ENCODE measurements around the gene SLC2A3. TPM values are rescaled to one million over a fixed set of nuclear protein-coding genes. Genes with fewer than 3 reads are reported as not detected.
"Not testable (repeated sequence)": the region's sequence is repeated elsewhere in the genome, so short reads cannot be mapped to it uniquely, and the experiment has no call there.

SLC2A3 gene
- total RNA-seq, 1 experiment from 2014 or later: 38.2 TPM

- Histone ChIP-seq H3K36me3 (ENCODE audit: insufficient read depth, low read length) (no peaks in the 10 kb centered on the region), H3K9ac (ENCODE audit: low read length) (no peak overlapping the region), H3K9me2 (replicated peaks; ENCODE audit: insufficient read depth, low read length) (no peaks in the 10 kb centered on the region), H2AFZ (ENCODE audit: low read length) (no peak overlapping the region), H3K4me1 (ENCODE audit: low read length) (no peaks in the 10 kb centered on the region), H3K4me3 (ENCODE audit: low read length) (no peak overlapping the region), H3K27me3 (ENCODE audit: low read length) (no peaks in the 10 kb centered on the region), H3K9me3 (ENCODE audit: low read length) (no peaks in the 10 kb centered on the region), H3K27ac (ENCODE audit: low read length) (no peak overlapping the region), H3K4me2 (ENCODE audit: low read depth, low read length, poor library complexity, severe bottlenecking) (no peak overlapping the region), H4K20me1 (ENCODE audit: insufficient read depth, low read depth, low read length) (no peaks in the 10 kb centered on the region), H3K79me2 (ENCODE audit: low read length) (no peaks in the 10 kb centered on the region)
- DNase-seq: no peak
Observed at GRCh38 chr12:7899755-7900154, 36.2 kb downstream of the SLC2A3 start.

DNA sequence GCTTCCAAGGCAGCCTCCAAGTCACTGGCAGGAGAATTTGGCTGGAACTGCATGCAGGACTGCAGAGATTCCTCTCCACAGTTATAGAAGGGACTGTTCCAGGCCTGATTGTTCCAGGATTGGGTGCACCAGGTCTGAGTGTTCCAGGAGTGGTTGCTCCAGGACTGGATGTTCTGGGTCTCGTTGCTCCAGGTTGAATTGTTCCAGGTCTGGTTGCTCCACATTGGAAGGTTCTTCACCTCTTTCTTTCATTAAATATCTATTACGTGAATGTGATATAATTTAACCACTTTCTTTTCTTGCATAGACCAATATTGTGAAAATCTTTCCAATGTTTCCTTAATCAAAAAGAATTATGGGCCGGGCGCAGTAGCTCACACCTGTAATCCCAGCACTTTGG lies 39.3 kb downstream of the SLC2A3 start:
- H3K9me3 ChIP-seq (ENCODE audit: low read length); H3K4me2 ChIP-seq (ENCODE audit: low read depth, low read length, poor library complexity, severe bottlenecking); H4K20me1 ChIP-seq (ENCODE audit: insufficient read depth, low read depth, low read length); H3K36me3 ChIP-seq (ENCODE audit: insufficient read depth, low read length); DNase-seq; H3K27me3 ChIP-seq (ENCODE audit: low read length); H3K4me1 ChIP-seq (ENCODE audit: low read length); H2AFZ ChIP-seq (ENCODE audit: low read length); H3K4me3 ChIP-seq (ENCODE audit: low read length); H3K9ac ChIP-seq (ENCODE audit: low read length); H3K79me2 ChIP-seq (ENCODE audit: low read length); H3K27ac ChIP-seq (ENCODE audit: low read length); H3K9me2 ChIP-seq (replicated peaks; ENCODE audit: insufficient read depth, low read length): not testable (repeated sequence)

GRCh38 chr12:7892186-7892980 lies 43.6 kb downstream of the SLC2A3 start:
- no peak overlapping the region for H3K4me3 ChIP-seq (ENCODE audit: low read length)
- no peaks in the 10 kb centered on the region for H3K79me2 ChIP-seq (ENCODE audit: low read length)
- H3K27me3 ChIP-seq (ENCODE audit: low read length): no peaks in the 10 kb centered on the region
- no peaks in the 10 kb centered on the region for H3K9me3 ChIP-seq (ENCODE audit: low read length)
- no peak overlapping the region for H3K27ac ChIP-seq (ENCODE audit: low read length)
- H4K20me1 ChIP-seq (ENCODE audit: insufficient read depth, low read depth, low read length): no peaks in the 10 kb centered on the region
- H2AFZ ChIP-seq (ENCODE audit: low read length): no peak overlapping the region
- no peak overlapping the region for H3K4me2 ChIP-seq (ENCODE audit: low read depth, low read length, poor library complexity, severe bottlenecking)
- H3K4me1 ChIP-seq (ENCODE audit: low read length): no peaks in the 10 kb centered on the region
- no peak for DNase-seq
- H3K9me2 ChIP-seq (replicated peaks; ENCODE audit: insufficient read depth, low read length): no peaks in the 10 kb centered on the region
- H3K9ac ChIP-seq (ENCODE audit: low read length): no peak overlapping the region
- H3K36me3 ChIP-seq (ENCODE audit: insufficient read depth, low read length): no peaks in the 10 kb centered on the region

GRCh38 chr12:7884689-7885088 lies 51.3 kb downstream of the SLC2A3 start:
- Histone ChIP-seq H3K9me2 (replicated peaks; ENCODE audit: insufficient read depth, low read length) (no peaks in the 10 kb centered on the region), H3K4me3 (ENCODE audit: low read length) (no peak overlapping the region), H3K36me3 (ENCODE audit: insufficient read depth, low read length) (no peaks in the 10 kb centered on the region), H4K20me1 (ENCODE audit: insufficient read depth, low read depth, low read length) (no peaks in the 10 kb centered on the region), H3K9me3 (ENCODE audit: low read length) (no peaks in the 10 kb centered on the region), H3K27me3 (ENCODE audit: low read length) (no peaks in the 10 kb centered on the region), H2AFZ (ENCODE audit: low read length) (no peak overlapping the region), H3K79me2 (ENCODE audit: low read length) (no peaks in the 10 kb centered on the region), H3K9ac (ENCODE audit: low read length) (no peak overlapping the region), H3K4me1 (ENCODE audit: low read length) (peaks cover 6% of the 10 kb centered on the region), H3K4me2 (ENCODE audit: low read depth, low read length, poor library complexity, severe bottlenecking) (no peak overlapping the region), H3K27ac (ENCODE audit: low read length) (no peak overlapping the region)
- DNase-seq: no peak

- not testable (repeated sequence) for H3K4me3 ChIP-seq (ENCODE audit: low read length); H3K9me2 ChIP-seq (replicated peaks; ENCODE audit: insufficient read depth, low read length); H3K9ac ChIP-seq (ENCODE audit: low read length); H3K9me3 ChIP-seq (ENCODE audit: low read length); H3K4me2 ChIP-seq (ENCODE audit: low read depth, low read length, poor library complexity, severe bottlenecking); DNase-seq; H3K27me3 ChIP-seq (ENCODE audit: low read length); H4K20me1 ChIP-seq (ENCODE audit: insufficient read depth, low read depth, low read length); H2AFZ ChIP-seq (ENCODE audit: low read length); H3K4me1 ChIP-seq (ENCODE audit: low read length); H3K36me3 ChIP-seq (ENCODE audit: insufficient read depth, low read length); H3K27ac ChIP-seq (ENCODE audit: low read length); H3K79me2 ChIP-seq (ENCODE audit: low read length)
Observed at GRCh38 chr12:7881736-7882120, 54.3 kb downstream of the SLC2A3 start.

DNA sequence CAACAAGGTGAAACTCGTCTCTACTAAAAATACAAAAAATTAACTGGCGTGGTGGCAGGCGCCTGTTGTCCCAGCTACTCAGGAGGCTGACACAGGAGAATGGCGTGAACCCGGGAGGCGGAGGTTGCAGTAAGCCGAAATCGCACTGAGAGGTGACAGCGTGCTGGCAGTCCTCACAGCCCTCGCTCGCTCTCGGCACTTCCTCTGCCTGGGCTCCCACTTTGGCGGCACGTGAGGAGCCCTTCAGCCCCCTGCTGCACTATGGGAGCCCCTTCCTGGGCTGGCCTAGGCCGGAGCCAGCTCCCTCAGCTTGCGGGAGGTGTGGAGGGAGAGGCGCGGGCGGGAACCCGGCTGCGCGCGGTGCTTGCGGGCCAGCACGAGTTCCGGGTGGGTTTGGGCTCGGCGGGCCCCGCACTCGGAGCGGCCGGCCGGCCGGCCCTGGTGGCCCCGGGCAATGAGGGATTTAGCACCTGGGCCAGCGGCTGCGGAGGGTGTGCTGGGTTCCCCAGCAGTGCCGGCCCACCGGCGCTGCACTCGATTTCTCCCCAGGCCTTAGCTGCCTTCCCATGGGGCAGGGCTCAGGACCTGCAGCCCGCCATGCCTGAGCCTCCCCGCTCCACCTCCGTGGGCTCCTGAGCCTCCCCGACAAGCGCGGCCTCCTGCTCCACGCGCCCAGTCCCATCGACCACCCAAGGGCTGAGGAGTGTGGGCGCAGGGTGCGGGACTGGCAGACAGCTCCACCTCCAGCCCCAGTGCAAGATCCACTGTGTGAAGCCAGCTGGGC lies 54.8 kb downstream of the SLC2A3 start:
- H3K79me2 ChIP-seq (ENCODE audit: low read length); H3K36me3 ChIP-seq (ENCODE audit: insufficient read depth, low read length); H3K4me2 ChIP-seq (ENCODE audit: low read depth, low read length, poor library complexity, severe bottlenecking); H2AFZ ChIP-seq (ENCODE audit: low read length); H4K20me1 ChIP-seq (ENCODE audit: insufficient read depth, low read depth, low read length); DNase-seq; H3K9ac ChIP-seq (ENCODE audit: low read length); H3K27ac ChIP-seq (ENCODE audit: low read length); H3K4me3 ChIP-seq (ENCODE audit: low read length); H3K9me3 ChIP-seq (ENCODE audit: low read length); H3K4me1 ChIP-seq (ENCODE audit: low read length); H3K9me2 ChIP-seq (replicated peaks; ENCODE audit: insufficient read depth, low read length); H3K27me3 ChIP-seq (ENCODE audit: low read length): not testable (repeated sequence)

GRCh38 chr12:7879246-7879645 lies 56.7 kb downstream of the SLC2A3 start:
- Histone ChIP-seq H3K27me3 (ENCODE audit: low read length) (no peaks in the 10 kb centered on the region), H3K27ac (ENCODE audit: low read length) (no peak overlapping the region), H3K4me3 (ENCODE audit: low read length) (no peak overlapping the region), H3K9me3 (ENCODE audit: low read length) (no peaks in the 10 kb centered on the region), H3K36me3 (ENCODE audit: insufficient read depth, low read length) (no peaks in the 10 kb centered on the region), H3K9me2 (replicated peaks; ENCODE audit: insufficient read depth, low read length) (no peaks in the 10 kb centered on the region), H3K4me1 (ENCODE audit: low read length) (no peaks in the 10 kb centered on the region), H4K20me1 (ENCODE audit: insufficient read depth, low read depth, low read length) (no peaks in the 10 kb centered on the region), H3K4me2 (ENCODE audit: low read depth, low read length, poor library complexity, severe bottlenecking) (no peak overlapping the region), H3K9ac (ENCODE audit: low read length) (no peak overlapping the region), H2AFZ (ENCODE audit: low read length) (no peak overlapping the region), H3K79me2 (ENCODE audit: low read length) (no peaks in the 10 kb centered on the region)
- no peak for DNase-seq

DNA sequence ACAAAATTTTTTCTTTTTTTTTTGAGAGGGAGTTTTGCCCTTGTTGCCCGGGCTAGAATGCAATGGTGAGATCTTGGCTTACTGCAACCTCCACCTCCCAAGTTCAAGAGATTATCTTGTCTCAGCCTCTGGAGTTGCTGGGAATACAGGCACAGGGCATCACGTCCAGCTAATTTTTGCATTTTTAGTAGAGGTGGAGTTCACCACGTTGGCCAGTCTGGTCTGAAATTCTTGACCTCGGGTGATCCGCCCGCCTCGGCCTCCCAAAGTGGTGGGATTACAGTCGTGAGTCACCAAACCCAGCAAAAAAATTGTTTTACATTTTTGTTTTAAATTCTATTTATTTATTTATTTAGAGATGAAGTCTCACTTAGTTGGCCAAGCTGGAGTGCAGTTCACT lies 58.6 kb downstream of the SLC2A3 start:
- no peaks in the 10 kb centered on the region for H3K27me3 ChIP-seq (ENCODE audit: low read length)
- no peaks in the 10 kb centered on the region for H3K79me2 ChIP-seq (ENCODE audit: low read length)
- H3K9ac ChIP-seq (ENCODE audit: low read length): no peak overlapping the region
- no peak overlapping the region for H3K27ac ChIP-seq (ENCODE audit: low read length)
- no peak overlapping the region for H2AFZ ChIP-seq (ENCODE audit: low read length)
- no peak overlapping the region for H3K4me3 ChIP-seq (ENCODE audit: low read length)
- no peaks in the 10 kb centered on the region for H4K20me1 ChIP-seq (ENCODE audit: insufficient read depth, low read depth, low read length)
- H3K4me1 ChIP-seq (ENCODE audit: low read length): no peaks in the 10 kb centered on the region
- H3K9me2 ChIP-seq (replicated peaks; ENCODE audit: insufficient read depth, low read length): no peaks in the 10 kb centered on the region
- no peaks in the 10 kb centered on the region for H3K9me3 ChIP-seq (ENCODE audit: low read length)
- H3K4me2 ChIP-seq (ENCODE audit: low read depth, low read length, poor library complexity, severe bottlenecking): no peak overlapping the region
- DNase-seq: no peak
- no peaks in the 10 kb centered on the region for H3K36me3 ChIP-seq (ENCODE audit: insufficient read depth, low read length)
